Measurements from ENCODE around the gene AKR7A2. TPM values are rescaled to one million over a fixed set of nuclear protein-coding genes. Genes with fewer than 3 reads are reported as not detected.
A peak's percentile ranks its signal among the peaks of the same experiment; 100 is the strongest.

Gene AKR7A2
- total and polyA plus RNA-seq, 7 donors: 55.8 to 110 (median 84.1) TPM

DNA sequence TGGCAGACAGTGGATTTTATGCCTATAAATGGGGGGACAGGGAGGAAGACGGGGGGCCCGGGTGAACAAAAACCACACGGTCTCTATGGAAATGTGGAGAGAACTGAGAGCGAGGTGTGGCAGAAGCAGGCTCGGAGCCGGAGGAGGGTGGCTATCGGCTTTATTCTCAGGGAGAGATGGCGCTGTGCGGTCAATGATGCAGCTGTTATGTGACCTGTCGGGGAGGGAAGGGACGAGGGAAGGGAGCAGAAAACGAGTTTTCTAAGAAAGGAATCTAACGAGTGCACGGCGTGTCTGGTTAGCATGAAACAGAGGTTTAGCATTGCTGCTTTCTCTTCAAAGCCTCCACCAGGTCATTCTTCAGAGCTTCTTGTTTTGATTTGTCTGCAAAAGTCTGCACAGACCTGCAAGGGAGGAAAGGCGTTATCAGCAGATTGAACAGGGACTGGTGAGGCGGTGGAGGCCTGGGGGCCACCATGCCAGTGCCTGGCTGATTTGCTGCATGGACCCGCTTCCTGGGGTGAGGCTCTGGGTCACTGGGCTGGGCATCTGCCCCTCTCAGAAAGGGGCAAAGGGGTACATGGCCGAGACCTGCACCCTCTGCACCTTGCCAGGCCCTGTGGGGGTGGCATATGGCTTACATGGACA, 27.4 kb upstream of the AKR7A2 start:
- intact Hi-C loops (cut with DNase I): no loop called here
- TF ChIP-seq, protein P1, sequence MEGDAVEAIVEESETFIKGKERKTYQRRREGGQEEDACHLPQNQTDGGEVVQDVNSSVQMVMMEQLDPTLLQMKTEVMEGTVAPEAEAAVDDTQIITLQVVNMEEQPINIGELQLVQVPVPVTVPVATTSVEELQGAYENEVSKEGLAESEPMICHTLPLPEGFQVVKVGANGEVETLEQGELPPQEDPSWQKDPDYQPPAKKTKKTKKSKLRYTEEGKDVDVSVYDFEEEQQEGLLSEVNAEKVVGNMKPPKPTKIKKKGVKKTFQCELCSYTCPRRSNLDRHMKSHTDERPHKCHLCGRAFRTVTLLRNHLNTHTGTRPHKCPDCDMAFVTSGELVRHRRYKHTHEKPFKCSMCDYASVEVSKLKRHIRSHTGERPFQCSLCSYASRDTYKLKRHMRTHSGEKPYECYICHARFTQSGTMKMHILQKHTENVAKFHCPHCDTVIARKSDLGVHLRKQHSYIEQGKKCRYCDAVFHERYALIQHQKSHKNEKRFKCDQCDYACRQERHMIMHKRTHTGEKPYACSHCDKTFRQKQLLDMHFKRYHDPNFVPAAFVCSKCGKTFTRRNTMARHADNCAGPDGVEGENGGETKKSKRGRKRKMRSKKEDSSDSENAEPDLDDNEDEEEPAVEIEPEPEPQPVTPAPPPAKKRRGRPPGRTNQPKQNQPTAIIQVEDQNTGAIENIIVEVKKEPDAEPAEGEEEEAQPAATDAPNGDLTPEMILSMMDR (IDR thresholded peaks at IDR 0.05): no peak
- TF ChIP-seq POLR2AphosphoS5 (IDR thresholded peaks at IDR 0.05) (no peak), EP300 (IDR thresholded peaks at IDR 0.05) (no peak), POLR2A (IDR thresholded peaks at IDR 0.05) (no peak)
- Histone ChIP-seq H3K9me3 (no peaks in the 10 kb centered on the region), H3K4me3 (no peak overlapping the region), H3K4me1 (peaks cover 0 to 18% (median 8%) of the 10 kb centered on the region in 4 donors), H3K27me3 (no peaks in the 10 kb centered on the region), H3K27ac (no peak overlapping the region), H3K36me3 (peaks cover 12 to 58% (median 28%) of the 10 kb centered on the region in 4 donors)
- DNase-seq: no peak
- WGBS, 2 donors: 91 to 94% methylated on average over 19 of the region's 19 CpGs

DNA sequence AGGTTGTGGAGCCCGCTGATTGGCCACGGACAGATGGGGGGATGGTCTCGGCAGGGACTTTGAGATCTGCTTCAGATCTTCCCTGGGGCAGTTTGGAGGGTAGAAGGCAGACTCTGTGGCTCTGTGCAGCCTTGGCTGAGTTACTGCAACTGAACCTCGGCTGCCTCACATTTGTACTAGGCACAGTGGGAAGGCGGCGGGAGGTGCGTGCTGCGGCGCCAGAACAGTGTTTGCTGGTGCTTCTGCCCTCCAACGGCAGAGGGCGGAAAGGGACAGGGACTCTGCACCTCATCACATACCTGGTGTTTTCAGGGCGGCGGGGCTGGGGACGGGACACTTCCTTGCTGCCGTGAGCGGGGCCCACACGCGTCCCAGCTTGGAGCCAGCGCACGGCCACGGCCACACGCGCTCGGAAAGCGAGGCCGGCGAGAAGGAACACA, 26.4 kb upstream of the AKR7A2 start:
- Histone ChIP-seq H3K27ac (no peak overlapping the region), H3K4me3 (no peak overlapping the region), H3K4me1 (peaks cover 0 to 14% (median 6%) of the 10 kb centered on the region in 4 donors), H3K27me3 (no peaks in the 10 kb centered on the region), H3K36me3 (peaks cover 5 to 48% (median 23%) of the 10 kb centered on the region in 4 donors), H3K9me3 (no peaks in the 10 kb centered on the region)
- WGBS, 2 donors: 82 to 88% methylated on average over 27 of the region's 27 CpGs
- intact Hi-C loops (cut with DNase I): no loop called here
- TF ChIP-seq POLR2A (IDR thresholded peaks at IDR 0.05) (no peak), EP300 (IDR thresholded peaks at IDR 0.05) (no peak), POLR2AphosphoS5 (IDR thresholded peaks at IDR 0.05) (peak in 1 of 4 donors; percentile 18)
- TF ChIP-seq, protein P1 (IDR thresholded peaks at IDR 0.05): peak in 1 of 4 experiments; percentile 23
- no peak for DNase-seq

DNA sequence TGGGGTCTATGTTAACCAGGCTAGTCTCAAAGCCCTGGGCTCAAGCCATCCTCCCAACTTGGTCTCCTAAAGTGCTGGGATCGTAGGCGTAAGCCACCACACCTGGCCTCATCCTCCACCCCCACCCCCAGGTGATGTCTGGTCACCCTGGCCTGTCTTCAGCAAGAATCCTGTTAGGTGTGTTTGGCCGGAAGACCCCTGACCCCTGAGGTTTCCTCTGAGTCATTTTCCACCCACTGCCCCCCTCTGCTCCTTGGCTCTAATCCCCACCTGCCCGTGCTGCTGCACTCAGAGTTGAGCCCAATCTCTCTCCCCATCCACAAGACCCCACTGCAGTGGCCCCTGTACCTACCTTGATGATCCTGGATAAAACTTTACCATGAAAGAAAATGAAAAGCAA, 25.3 kb upstream of the AKR7A2 start:
- no peak overlapping the region for H3K4me3 ChIP-seq
- no peaks in the 10 kb centered on the region for H3K27me3 ChIP-seq
- H3K9me3 ChIP-seq: no peaks in the 10 kb centered on the region
- intact Hi-C loops (cut with DNase I): no loop called here
- H3K27ac ChIP-seq: no peak overlapping the region
- TF ChIP-seq POLR2A (IDR thresholded peaks at IDR 0.05): no peak
- TF ChIP-seq, protein P1 (IDR thresholded peaks at IDR 0.05): no peak
- H3K36me3 ChIP-seq: peaks cover 1 to 45% (median 15%) of the 10 kb centered on the region in 4 donors
- DNase-seq: no peak
- peaks cover 0 to 13% (median 6%) of the 10 kb centered on the region in 4 donors for H3K4me1 ChIP-seq
- WGBS, 2 donors: 91 to 94% methylated on average over 4 of the region's 4 CpGs

DNA sequence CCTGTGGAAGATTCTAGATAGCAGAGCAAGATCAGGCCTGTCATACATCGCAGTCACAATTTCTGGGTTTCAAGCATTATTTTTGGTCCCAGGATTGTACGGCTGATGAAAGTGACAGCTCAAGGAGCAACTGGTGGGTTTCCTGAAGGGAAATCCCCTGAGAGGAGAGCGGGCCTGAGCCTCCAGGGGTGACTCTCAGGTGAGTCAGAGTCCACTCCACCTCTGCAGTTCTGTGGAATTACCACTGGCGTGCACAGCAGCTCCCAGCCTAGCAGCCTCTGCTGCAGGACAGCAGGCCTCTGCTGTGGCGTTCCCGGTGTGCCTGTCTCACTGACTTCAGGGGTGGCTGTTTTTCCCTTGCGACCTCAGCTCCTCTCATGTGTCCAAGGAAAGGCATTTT, 24.6 kb upstream of the AKR7A2 start:
- Histone ChIP-seq H3K4me1 (peaks cover 0 to 6% (median 3%) of the 10 kb centered on the region in 4 donors), H3K27ac (no peak overlapping the region), H3K4me3 (no peak overlapping the region), H3K27me3 (no peaks in the 10 kb centered on the region), H3K9me3 (no peaks in the 10 kb centered on the region), H3K36me3 (peaks cover 0 to 47% (median 12%) of the 10 kb centered on the region in 4 donors)
- TF ChIP-seq POLR2AphosphoS5 (IDR thresholded peaks at IDR 0.05) (no peak), POLR2A (IDR thresholded peaks at IDR 0.05) (no peak), EP300 (IDR thresholded peaks at IDR 0.05) (no peak)
- TF ChIP-seq, protein P1 (IDR thresholded peaks at IDR 0.05): no peak
- WGBS, 2 donors: 84 to 89% methylated on average over 7 of the region's 7 CpGs
- DNase-seq: no peak
- intact Hi-C loops (cut with DNase I): no loop called here
